Spinal cord (tissue), 10 donors: Measurements from ENCODE around the gene CFAP92. TPM values are rescaled to one million over a fixed set of nuclear protein-coding genes. Genes with fewer than 3 reads are reported as not detected.

ENCODE experiments used
- DNase-seq, 6 donors: peaks; one replicate each; pipeline versions ENCODE4 v3.0.0 to v3.0.0-alpha.2; 2013 to 2015; ENCODE audit warnings: low spot score in 6 of 6, low read depth in 4 of 6
- H3K27ac ChIP-seq: one replicate; pipeline ENCODE4 v1.5.1; 2013; ENCODE audit warnings: low read depth, low read length, control low read depth
- H3K27me3 ChIP-seq: one replicate; pipeline ENCODE4 v1.6.1; 2013; ENCODE audit warnings: low read length; ENCODE audit not compliant: control insufficient read depth, insufficient read depth
- H3K36me3 ChIP-seq: one replicate; pipeline ENCODE4 v1.6.1; 2013; ENCODE audit warnings: low read length; ENCODE audit not compliant: control insufficient read depth, insufficient read depth
- H3K4me1 ChIP-seq: one replicate; pipeline ENCODE4 v1.6.1; 2013; ENCODE audit warnings: low read length; ENCODE audit not compliant: control insufficient read depth, insufficient read depth
- H3K4me3 ChIP-seq: one replicate; pipeline ENCODE4 v1.5.1; 2013; ENCODE audit warnings: low read depth, low read length, control low read depth
- H3K9me3 ChIP-seq: one replicate; pipeline ENCODE4 v1.6.1; 2013; ENCODE audit warnings: low read length; ENCODE audit not compliant: control insufficient read depth, insufficient read depth
- WGBS: methylation state at CpG from one replicate; pipeline ENCODE4 v1.1.5; 2013; ENCODE audit warnings: missing lambda C conversion rate; ENCODE audit not compliant: insufficient coverage; 5-methylcytosine and 5-hydroxymethylcytosine counted together
- long read RNA-seq, 4 donors: transcript quantifications; one replicate each; lab custom pipeline, GENCODE V29; 2026
- polyA plus RNA-seq, 2 donors: library from polyadenylated mRNA; unstranded; fragments of 120-200 nt; gene quantifications; one replicate each; pipeline ENCODE4 v1.2.1, GENCODE V29; 2013; ENCODE audit not compliant: insufficient read length in 2 of 2
- total RNA-seq, 2 donors: library from RNA; depleted of rRNA in 1 of 2; stranded (reverse); fragments of 120-200 nt in 1 of 2; fragments of >200 nt in 1 of 2; gene quantifications; one replicate each; pipeline versions ENCODE4 v1.2.3 to v1.2.4, GENCODE V29; 2013 to 2014
- donor health status: healthy.

CFAP92 gene
- total RNA-seq (1 to 10 TPM; 1.1 to 3.8 TPM), polyA plus RNA-seq (1 to 10 TPM; 3.5 to 4.5 TPM)
- long read RNA-seq, donor 1 = 0 reads
- long read RNA-seq, donor 2, partial matches to known transcripts = 13 of 13 reads
- long read RNA-seq, donor 2, other reads (novel, unspliced or antisense) = 0 of 13 reads
- long read RNA-seq, donor 3 = 0 reads
- long read RNA-seq, donor 4, partial matches to known transcripts = 28 of 28 reads
- long read RNA-seq, donor 4, other reads (novel, unspliced or antisense) = 0 of 28 reads

GRCh38 chr3:128993461-128994172 is at the start of gene CFAP92:
CFAP92 (minus strand) TSS chr3:128994076; CDS start chr3:128993304, 772 bp downstream.
- DNase-seq = peak in 5 of 6 donors; percentile 67 to 96 (median 75)
- Histone ChIP-seq H3K27ac (no peak within 1 kb of the TSS), H3K4me1 (peaks cover 22% of the 10 kb centered on the region), H3K27me3 (no peaks in the 10 kb centered on the region), H3K36me3 (no peaks in the 10 kb centered on the region), H3K9me3 (no peaks in the 10 kb centered on the region), H3K4me3 (peak within 1 kb of the TSS; percentile 48)
- 1% methylated on average over 55 of the region's 57 CpGs for WGBS

GRCh38 chr3:129040579-129041300 is 46.9 kb upstream of the CFAP92 start:
- Histone ChIP-seq H3K27me3 (peaks cover 8% of the 10 kb centered on the region), H3K36me3 (peaks cover 11% of the 10 kb centered on the region), H3K27ac (no peak overlapping the region), H3K9me3 (no peaks in the 10 kb centered on the region), H3K4me1 (peaks cover 11% of the 10 kb centered on the region), H3K4me3 (no peak overlapping the region)
- DNase-seq = no peak
- WGBS = 81% methylated on average over 12 of the region's 15 CpGs

GRCh38 chr3:129040039-129040336 is 46.1 kb upstream of the CFAP92 start:
- no peak for DNase-seq

GRCh38 chr3:129039271-129040038 is 45.6 kb upstream of the CFAP92 start:
- no peak overlapping the region for H3K27ac ChIP-seq
- DNase-seq = peak in 2 of 6 donors; percentile 69 to 72
- 60% methylated on average over 14 of the region's 14 CpGs for WGBS

More at GRCh38 chr3:129040039-129040336, 46.1 kb upstream of the CFAP92 start:
- peaks cover 11% of the 10 kb centered on the region for H3K4me1 ChIP-seq
- no peaks in the 10 kb centered on the region for H3K9me3 ChIP-seq
- H3K27ac ChIP-seq = no peak overlapping the region
- peaks cover 11% of the 10 kb centered on the region for H3K36me3 ChIP-seq
- H3K4me3 ChIP-seq = no peak overlapping the region
- WGBS = 77% methylated on average over 2 of the region's 3 CpGs
- H3K27me3 ChIP-seq = peaks cover under 1% of the 10 kb centered on the region

GRCh38 chr3:129038121-129038855 is 44.4 kb upstream of the CFAP92 start:
- Histone ChIP-seq H3K27me3 (no peaks in the 10 kb centered on the region), H3K4me1 (peaks cover 11% of the 10 kb centered on the region), H3K9me3 (no peaks in the 10 kb centered on the region), H3K36me3 (peaks cover 11% of the 10 kb centered on the region), H3K27ac (no peak overlapping the region), H3K4me3 (no peak overlapping the region)
- no peak for DNase-seq
- WGBS = 73% methylated on average over 6 of the region's 10 CpGs

More at GRCh38 chr3:129039271-129040038, 45.6 kb upstream of the CFAP92 start:
- Histone ChIP-seq H3K36me3 (peaks cover 11% of the 10 kb centered on the region), H3K27me3 (no peaks in the 10 kb centered on the region), H3K4me1 (peaks cover 11% of the 10 kb centered on the region), H3K9me3 (no peaks in the 10 kb centered on the region), H3K4me3 (no peak overlapping the region)

- WGBS = 100% methylated on average over 1 of the region's 2 CpGs
- H3K36me3 ChIP-seq = peaks cover 19% of the 10 kb centered on the region
- H3K27me3 ChIP-seq = no peaks in the 10 kb centered on the region
- no peaks in the 10 kb centered on the region for H3K9me3 ChIP-seq
- H3K27ac ChIP-seq = no peak overlapping the region
- no peak for DNase-seq
- H3K4me3 ChIP-seq = no peak overlapping the region
- H3K4me1 ChIP-seq = peaks cover 11% of the 10 kb centered on the region
These were observed 43.2 kb upstream of the CFAP92 start for GRCh38 chr3:129037093-129037419.

- Histone ChIP-seq H3K9me3 (no peaks in the 10 kb centered on the region), H3K36me3 (peaks cover 19% of the 10 kb centered on the region), H3K4me1 (peaks cover 11% of the 10 kb centered on the region), H3K4me3 (no peak overlapping the region), H3K27ac (no peak overlapping the region), H3K27me3 (no peaks in the 10 kb centered on the region)
- 85% methylated on average over 7 of the region's 10 CpGs for WGBS
- DNase-seq = no peak
These were observed 42.6 kb upstream of the CFAP92 start for GRCh38 chr3:129036222-129037092.

GRCh38 chr3:129035360-129036221 is 41.7 kb upstream of the CFAP92 start:
- WGBS = 82% methylated on average over 3 of the region's 11 CpGs
- Histone ChIP-seq H3K9me3 (no peaks in the 10 kb centered on the region), H3K27me3 (no peaks in the 10 kb centered on the region), H3K4me1 (peaks cover 11% of the 10 kb centered on the region), H3K4me3 (no peak overlapping the region), H3K36me3 (peaks cover 20% of the 10 kb centered on the region), H3K27ac (no peak overlapping the region)
- DNase-seq = no peak
